OCI-LY7 (cell line): ENCODE measurements around the gene GPR132. TPM values are rescaled to one million over a fixed set of nuclear protein-coding genes. Genes with fewer than 3 reads are reported as not detected.

ENCODE experiments used
- BruUV-seq: library from RNA; stranded (reverse); fragments of 400-500 nt; replicated peaks from 2 replicates; lab custom pipeline; 2021; lab: Mats Ljungman, UMichigan
- CTCF ChIA-PET: fragments of 300-600 bp; sonication (Branson Sonifier 250); formaldehyde crosslinking; loops from one replicate; lab custom pipeline; 2022; ENCODE audit warnings: antibody characterized with exemption; ENCODE audit not compliant: unreplicated experiment; lab: Charles Lee
- POLR2A ChIA-PET: fragments of 300-600 bp; sonication (Branson Sonifier 250); formaldehyde crosslinking; loops from one replicate; lab custom pipeline; 2022; ENCODE audit warnings: antibody characterized with exemption; lab: Charles Lee
- DNase-seq: peaks from one replicate; pipeline ENCODE4 v3.0.0-alpha.2; 2015; ENCODE audit warnings: low spot score
- H2AFZ ChIP-seq: fragments of 200-600 bp; sonication (generic), shearing (Covaris generic); 2 replicates; pipeline ENCODE4 v1.6.1; 2014; ENCODE audit warnings: mild to moderate bottlenecking, antibody characterized with exemption, low read length, moderate library complexity
- H3K27ac ChIP-seq: fragments of 200-600 bp; sonication (generic); 2 replicates; pipeline ENCODE4 v1.5.1; 2014; ENCODE audit warnings: mixed run types, low read depth, mild to moderate bottlenecking, moderate library complexity, low read length, inconsistent platforms; ENCODE audit not compliant: poor library complexity, severe bottlenecking
- H3K36me3 ChIP-seq: fragments of 200-600 bp; sonication (generic); 2 replicates; pipeline ENCODE4 v1.6.1; 2014; ENCODE audit warnings: mild to moderate bottlenecking, antibody characterized with exemption, low read length, moderate library complexity, mixed read lengths; ENCODE audit not compliant: insufficient read depth
- H3K4me1 ChIP-seq: fragments of 200-600 bp; sonication (generic); 2 replicates; pipeline ENCODE4 v1.5.1; 2014; ENCODE audit warnings: mild to moderate bottlenecking, low read length; ENCODE audit not compliant: insufficient read depth, poor library complexity, severe bottlenecking
- H3K4me2 ChIP-seq: fragments of 200-600 bp; sonication (generic); 2 replicates; pipeline ENCODE4 v1.6.1; 2014; ENCODE audit warnings: mild to moderate bottlenecking, low read length
- H3K4me3 ChIP-seq: fragments of 200-600 bp; sonication (generic); 2 replicates; pipeline ENCODE4 v1.5.1; 2014; ENCODE audit warnings: mild to moderate bottlenecking, low read depth, low read length; ENCODE audit not compliant: poor library complexity, severe bottlenecking
- H3K79me2 ChIP-seq: fragments of 200-600 bp; sonication (generic); 2 replicates; pipeline ENCODE4 v1.6.1; 2016; ENCODE audit warnings: low read depth, mild to moderate bottlenecking, low read length, moderate library complexity, mixed read lengths; ENCODE audit not compliant: insufficient read depth
- H3K9me2 ChIP-seq: fragments of 200-600 bp; sonication (generic); 2 replicates; pipeline ENCODE4 v1.6.1; 2016; ENCODE audit warnings: mild to moderate bottlenecking, low read length, mixed read lengths; ENCODE audit not compliant: insufficient read depth
- H3K9me3 ChIP-seq: fragments of 200-600 bp; sonication (generic); 2 replicates; pipeline ENCODE4 v1.6.1; 2014; ENCODE audit warnings: mild to moderate bottlenecking, mixed run types, low read length, mixed read lengths
- H4K20me1 ChIP-seq: fragments of 200-600 bp; sonication (generic); 2 replicates; pipeline ENCODE4 v1.6.1; 2014; ENCODE audit warnings: mild to moderate bottlenecking, antibody characterized with exemption, low read length, moderate library complexity, mixed read lengths; ENCODE audit not compliant: insufficient read depth
- CTCF ChIP-seq: fragments of 200-600 bp; sonication (generic); conservative IDR thresholded peaks from 2 replicates; pipeline ENCODE4 v1.5.1; 2014; ENCODE audit warnings: mild to moderate bottlenecking, antibody characterized with exemption, low read length, moderate library complexity, mixed read lengths
- EZH2phosphoT487 ChIP-seq: fragments of 200-600 bp; sonication (generic); IDR thresholded peaks from 2 replicates; pipeline ENCODE4 v1.6.1; 2018; ENCODE audit warnings: low read depth, borderline replicate concordance, mild to moderate bottlenecking, mixed run types, antibody characterized with exemption, low read length, moderate library complexity, mixed read lengths
- intact Hi-C: fragments of 100-400 bp; cut with micrococcal nuclease; formaldehyde crosslinking; loops from one replicate; pipeline ENCODE4 v1.10.0; 2022; ENCODE audit not compliant: unreplicated experiment
- total RNA-seq, 2 experiments: library from RNA; depleted of rRNA in 1 of 2; stranded (reverse); fragments of >200 nt in 1 of 2; shearing (Covaris generic) in 1 of 2; gene quantifications; 2 replicates each; pipeline ENCODE4 v1.2.3, GENCODE V29; 2014 to 2022

GPR132 gene
- total RNA-seq, 2 experiments from 2014 or later = 1.0 to 3.0 TPM

- Histone ChIP-seq H3K36me3 (no peaks in the 10 kb centered on the region), H3K4me1 (no peaks in the 10 kb centered on the region), H3K79me2 (no peaks in the 10 kb centered on the region), H4K20me1 (no peaks in the 10 kb centered on the region), H2AFZ (no peak overlapping the region), H3K9me3 (no peaks in the 10 kb centered on the region), H3K27ac (no peak overlapping the region), H3K4me2 (no peak overlapping the region), H3K9me2 (no peaks in the 10 kb centered on the region), H3K4me3 (no peak overlapping the region)
- POLR2A ChIA-PET = no interaction called here
- CTCF ChIA-PET = no interaction called here
- TF ChIP-seq EZH2phosphoT487 (no peak), CTCF (no peak)
- no TSS peak for BruUV-seq
- intact Hi-C loops = no loop called here
- no peak for DNase-seq
Measured at GRCh38 chr14:105107781-105108515, 42.7 kb upstream of the GPR132 start.

- H2AFZ ChIP-seq = no peak overlapping the region
- ChIA-PET POLR2A (interaction anchor here (0.5 kb wide), 1 partner anchor 9 kb away, joined by 3 read pairs; no protein-coding TSS in a partner anchor), CTCF (no interaction called here)
- no peaks in the 10 kb centered on the region for H3K79me2 ChIP-seq
- no peak overlapping the region for H3K27ac ChIP-seq
- no peaks in the 10 kb centered on the region for H4K20me1 ChIP-seq
- no peak for TF ChIP-seq CTCF
- no peak for TF ChIP-seq EZH2phosphoT487
- H3K9me3 ChIP-seq = no peaks in the 10 kb centered on the region
- H3K4me3 ChIP-seq = no peak overlapping the region
- H3K9me2 ChIP-seq = no peaks in the 10 kb centered on the region
- intact Hi-C loops = no loop called here
- no peak overlapping the region for H3K4me2 ChIP-seq
- no peaks in the 10 kb centered on the region for H3K4me1 ChIP-seq
- BruUV-seq = no TSS peak
- DNase-seq = no peak
- H3K36me3 ChIP-seq = no peaks in the 10 kb centered on the region
Measured at GRCh38 chr14:105107351-105107750, 42.1 kb upstream of the GPR132 start.

GRCh38 chr14:105105158-105105557 is 39.9 kb upstream of the GPR132 start:
- TF ChIP-seq CTCF = no peak
- TF ChIP-seq EZH2phosphoT487 = no peak
- BruUV-seq = no TSS peak
- POLR2A ChIA-PET = no interaction called here
- no peak overlapping the region for H3K27ac ChIP-seq
- H3K4me2 ChIP-seq = no peak overlapping the region
- no peak overlapping the region for H2AFZ ChIP-seq
- H3K4me1 ChIP-seq = no peaks in the 10 kb centered on the region
- CTCF ChIA-PET = no interaction called here
- no peaks in the 10 kb centered on the region for H4K20me1 ChIP-seq
- no peaks in the 10 kb centered on the region for H3K36me3 ChIP-seq
- 0 out of 2 replicates have a peak, but pooled peaks cover under 1% of the 10 kb centered on the region for H3K9me3 ChIP-seq
- H3K79me2 ChIP-seq = no peaks in the 10 kb centered on the region
- intact Hi-C loops = no loop called here
- no peak overlapping the region for H3K4me3 ChIP-seq
- H3K9me2 ChIP-seq = no peaks in the 10 kb centered on the region
- no peak for DNase-seq
